ENCODE measurements around the gene NPTX1.

The NPTX1 gene

DNA sequence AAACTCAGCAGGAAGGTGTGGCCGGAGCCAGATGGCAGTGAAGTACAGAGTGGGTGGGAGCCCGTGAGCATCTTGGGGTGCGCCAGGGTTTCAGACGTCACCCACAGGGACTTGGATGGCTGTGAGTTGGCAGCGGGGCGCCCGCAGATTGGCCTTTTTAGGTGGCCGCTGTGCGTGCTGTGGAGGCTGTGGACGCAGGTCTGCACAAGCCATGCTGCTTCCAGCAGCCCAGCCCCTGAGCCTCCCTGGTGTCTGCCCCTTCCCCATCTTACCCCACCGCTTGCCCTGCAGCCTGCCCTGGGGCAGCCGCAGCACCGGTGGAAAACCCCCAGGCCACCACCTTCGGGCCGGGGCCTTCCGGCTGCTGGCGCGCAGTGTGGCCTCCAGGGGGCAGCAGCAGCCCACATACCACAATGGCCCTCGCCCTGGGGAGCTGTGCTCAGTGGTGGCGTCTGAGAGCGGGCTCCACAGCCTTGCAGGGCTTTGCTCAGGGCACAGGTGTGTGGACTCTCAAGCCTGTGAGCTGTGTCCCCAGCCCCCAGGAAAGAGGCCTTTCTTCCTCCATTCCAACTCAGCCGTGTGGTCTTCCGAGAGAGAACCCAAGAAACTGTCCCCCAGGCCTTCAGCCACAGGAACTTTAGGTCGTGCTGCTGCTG, 49.6 kb downstream of the NPTX1 start:
- peak; percentile 49 for DNase-seq (ENCODE audit: low spot score)

DNA sequence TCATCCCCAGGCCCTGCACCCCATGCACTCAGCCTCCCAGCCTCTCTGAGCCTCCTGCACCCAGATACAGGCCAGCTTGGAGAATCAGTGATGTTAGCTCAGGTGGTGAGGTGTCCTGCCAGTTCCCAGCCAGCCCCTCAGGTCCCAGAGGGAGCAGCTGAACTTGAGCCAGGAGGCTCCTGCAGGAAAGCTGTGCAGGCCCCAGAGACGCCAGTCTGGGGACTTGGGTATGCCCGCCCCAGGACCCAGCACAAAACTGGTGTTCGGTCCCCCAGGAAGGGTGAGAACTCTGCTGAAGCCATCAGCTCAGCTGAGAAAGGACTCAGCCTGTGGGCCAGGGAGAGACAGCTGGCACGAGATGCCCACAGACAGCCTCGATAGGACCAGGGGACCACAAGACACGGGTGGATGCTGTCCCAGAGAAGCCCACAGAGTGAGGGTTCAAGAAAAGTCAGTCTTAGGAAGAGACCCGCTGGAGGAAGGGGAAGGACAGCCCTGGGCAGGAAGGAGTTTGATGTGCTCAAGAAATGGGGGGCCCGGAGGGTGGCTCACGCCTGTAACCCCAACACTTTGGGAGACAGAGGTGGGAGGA, 50.5 kb downstream of the NPTX1 start:
- no peak for DNase-seq (ENCODE audit: low spot score)

DNA sequence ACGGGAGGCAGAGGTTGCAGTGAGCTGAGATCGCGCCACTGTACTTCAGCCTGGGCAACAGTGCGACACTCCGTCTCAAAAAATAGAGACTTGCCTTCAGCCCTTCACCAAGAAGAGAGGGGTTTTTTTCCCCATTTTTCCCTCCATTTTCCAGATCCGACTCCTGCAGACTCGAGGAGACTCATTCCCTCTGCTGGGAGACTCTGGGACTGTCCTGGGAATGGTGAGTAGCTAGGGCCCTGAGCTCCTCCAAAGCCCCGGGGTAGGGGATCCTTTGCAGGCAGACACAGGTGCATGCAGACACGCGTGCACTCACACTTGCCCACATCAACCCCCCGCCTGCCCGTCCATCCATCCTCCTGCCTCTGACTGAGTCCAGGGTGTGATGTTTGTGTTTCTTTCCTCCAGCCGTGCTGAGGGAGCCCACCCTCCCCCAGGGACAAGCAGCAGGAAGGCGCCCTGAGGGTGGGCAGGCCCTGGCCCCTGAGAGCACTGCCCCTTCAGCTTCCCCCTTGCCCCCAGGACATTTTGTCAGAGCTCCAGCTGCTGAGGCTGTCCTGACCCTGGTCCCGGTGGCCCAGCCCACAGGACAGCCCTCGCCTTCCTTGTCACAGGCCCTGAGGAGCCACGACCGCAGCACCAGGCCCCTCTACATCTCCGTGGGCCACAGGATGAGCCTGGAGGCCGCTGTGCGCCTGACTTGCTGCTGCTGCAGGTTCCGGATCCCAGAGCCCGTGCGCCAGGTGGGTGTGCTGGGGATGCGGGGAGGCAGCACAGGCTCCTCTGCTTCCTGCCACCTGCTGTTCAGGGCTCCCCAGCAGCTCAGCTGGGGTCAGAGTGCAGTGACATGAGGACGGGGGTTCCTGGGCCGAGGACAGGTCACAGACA, 51.3 kb downstream of the NPTX1 start:
- no peak for DNase-seq (ENCODE audit: low spot score)

DNA sequence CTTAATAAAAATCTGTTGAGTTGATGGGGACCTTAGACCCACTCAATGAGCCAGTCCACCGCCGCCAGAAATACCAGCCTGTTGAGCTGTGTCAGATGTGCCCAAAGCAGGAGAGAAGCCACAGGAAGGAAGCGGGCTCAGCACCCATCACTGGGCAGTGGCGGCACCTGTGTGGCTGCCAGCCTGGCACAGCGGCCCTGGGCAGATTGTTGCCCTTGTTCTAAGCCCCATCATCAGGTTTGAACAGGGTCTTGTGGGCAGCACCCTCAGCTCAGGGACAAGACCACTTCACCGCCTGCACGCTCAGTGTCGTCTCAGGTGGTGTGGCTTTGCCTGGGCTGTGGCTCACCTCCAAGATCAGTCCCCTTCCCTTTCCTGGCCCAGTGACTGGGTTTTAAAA, 52.1 kb downstream of the NPTX1 start:
- DNase-seq (ENCODE audit: low spot score) = no peak

DNA sequence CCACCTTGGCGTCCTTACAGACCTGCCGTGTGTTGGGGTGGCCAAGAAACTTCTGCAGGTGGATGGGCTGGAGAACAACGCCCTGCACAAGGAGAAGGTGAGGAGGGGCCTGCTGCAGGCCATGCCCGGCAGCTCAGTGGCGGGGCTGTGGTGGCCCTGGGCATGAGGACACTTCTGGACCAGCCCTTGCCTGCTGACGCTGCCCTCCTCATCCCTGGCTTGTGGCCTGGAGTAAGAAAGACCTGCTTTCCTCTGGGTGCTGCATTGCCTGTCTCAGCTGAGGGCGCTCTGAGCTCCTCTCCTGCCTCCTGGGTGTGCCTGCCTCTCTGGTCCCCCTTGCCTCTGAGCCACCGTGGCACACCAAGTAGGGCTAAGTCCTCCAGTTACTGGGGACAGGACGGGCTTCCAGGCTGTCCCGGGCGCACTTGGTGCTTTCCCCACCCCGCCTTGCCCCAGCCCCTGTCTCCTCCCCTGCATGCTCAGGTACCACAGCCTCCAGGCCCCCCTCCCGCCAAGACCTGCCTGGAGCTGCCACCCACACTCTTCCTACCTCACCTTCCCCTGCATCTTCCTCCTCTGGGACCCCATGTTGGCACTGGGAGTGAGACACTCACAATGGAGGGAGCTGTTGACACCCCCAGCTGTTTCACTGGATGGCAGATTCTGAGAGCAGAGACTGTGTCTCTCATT, 52.7 kb downstream of the NPTX1 start:
- DNase-seq (ENCODE audit: low spot score) = no peak

DNA sequence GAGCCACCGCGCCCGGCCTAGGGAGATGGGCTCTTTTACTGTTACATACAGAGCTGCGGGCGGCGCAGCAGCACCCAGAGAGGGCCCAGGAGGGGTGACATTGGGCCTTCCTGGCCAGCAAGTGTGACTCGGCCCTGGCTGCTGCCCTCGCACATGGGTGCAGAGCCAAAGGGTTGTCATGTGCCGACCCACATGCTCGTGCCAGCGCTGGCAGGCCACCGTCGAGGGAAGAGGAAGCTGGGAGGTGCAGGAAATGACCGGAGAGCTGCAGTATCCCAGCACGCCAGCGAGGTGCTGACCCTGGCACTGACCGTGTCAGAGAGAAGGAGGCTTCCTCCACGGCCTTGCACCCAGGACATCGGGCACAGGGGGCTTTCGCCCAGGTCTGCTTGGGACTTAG, 53.4 kb downstream of the NPTX1 start:
- DNase-seq (ENCODE audit: low spot score) = no peak

DNA sequence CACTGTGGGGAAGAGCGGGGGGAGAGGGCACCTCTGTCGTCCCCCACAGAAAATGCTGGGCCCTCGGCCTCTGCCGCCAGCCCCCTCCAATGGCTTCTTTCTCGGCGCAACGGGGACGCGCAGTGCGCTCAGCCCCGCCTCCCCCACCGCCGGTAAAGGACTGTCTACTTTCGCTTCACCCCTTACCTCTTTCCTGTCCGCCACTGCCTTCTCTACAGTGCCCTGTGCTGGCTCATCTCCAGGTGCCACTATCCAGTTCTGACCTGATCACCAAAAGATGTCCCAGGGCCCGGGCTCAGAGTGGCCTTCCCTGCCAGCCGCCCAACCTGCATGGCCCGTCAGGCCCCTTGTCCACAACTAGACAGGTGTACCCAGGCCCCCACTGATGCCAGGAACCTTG, 54.1 kb downstream of the NPTX1 start:
- no peak for DNase-seq (ENCODE audit: low spot score)

DNA sequence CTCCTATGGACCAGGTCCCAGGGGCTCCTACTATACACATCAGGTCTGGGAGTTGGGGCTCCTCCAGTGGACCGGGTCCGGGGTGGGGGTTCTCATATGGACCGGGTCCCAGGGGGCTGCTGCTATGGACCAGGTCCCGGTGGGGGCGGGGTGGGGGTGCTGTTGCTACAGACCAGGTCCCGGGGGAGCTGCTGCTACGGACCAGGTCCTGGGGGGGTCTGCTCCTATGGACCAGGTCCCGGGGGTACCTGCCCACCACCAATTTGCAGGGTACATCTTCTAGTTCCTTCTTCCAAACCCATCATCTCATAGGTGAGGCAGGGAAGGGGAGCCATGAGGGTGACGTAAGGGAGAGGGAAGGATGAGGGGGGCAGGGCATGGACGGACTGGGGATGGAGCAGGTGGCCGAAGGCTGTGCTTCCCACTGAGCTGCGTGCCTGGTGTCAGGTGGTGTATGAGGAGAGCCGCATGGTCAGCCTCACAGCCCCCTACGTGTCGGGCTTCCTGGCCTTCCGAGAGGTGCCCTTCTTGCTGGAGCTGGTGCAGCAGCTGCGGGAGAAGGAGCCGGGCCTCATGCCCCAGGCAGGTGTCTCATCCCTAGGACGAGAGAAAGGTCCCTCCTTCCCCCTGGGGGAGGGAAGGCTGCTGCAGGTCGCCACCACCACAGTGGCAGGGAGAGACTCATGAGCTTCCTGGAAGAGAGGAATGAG, 54.9 kb downstream of the NPTX1 start:
- no peak for DNase-seq (ENCODE audit: low spot score)

DNA sequence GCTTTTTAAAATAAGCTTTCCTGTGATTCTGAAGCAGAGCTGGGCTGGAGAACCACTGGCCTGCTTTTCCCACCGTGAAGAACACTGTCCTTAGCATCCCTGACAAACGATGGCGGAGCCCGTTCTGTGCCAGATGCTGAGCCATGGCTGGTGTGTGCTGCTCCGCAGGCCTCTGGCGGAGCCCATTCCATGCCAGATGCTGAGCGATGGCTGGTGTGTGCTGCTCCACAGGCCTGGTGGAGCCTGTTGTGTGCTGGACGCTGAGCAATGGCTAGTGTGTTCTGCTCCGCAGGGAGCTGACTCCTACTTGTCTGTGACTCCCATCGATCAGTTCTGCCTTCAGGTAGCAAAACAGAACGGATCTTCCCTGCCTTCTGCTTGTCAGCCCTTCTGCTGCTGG, 57.2 kb downstream of the NPTX1 start:
- no peak for DNase-seq (ENCODE audit: low spot score)

DNA sequence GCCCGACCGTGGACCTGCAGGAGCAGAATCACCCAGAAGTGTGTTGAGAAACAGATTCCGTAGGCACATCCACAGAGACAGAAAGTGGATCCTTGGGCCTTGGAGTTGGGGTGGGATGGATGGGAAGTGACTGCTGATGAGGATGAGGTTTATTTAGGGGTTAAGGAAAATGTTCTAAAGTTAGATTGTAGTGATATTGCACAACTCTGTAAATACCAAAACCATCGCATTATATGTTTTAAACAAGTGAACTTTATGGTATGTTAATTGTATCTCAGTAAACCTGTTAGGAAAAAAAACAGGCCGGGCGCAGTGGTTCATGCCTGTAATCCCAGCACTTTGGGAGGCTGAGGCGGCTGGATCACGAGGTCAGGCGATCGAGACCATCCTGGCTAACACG, 57.8 kb downstream of the NPTX1 start:
- no peak for DNase-seq (ENCODE audit: low spot score)

Data from LoVo (cell line).